Measurements from ENCODE around the gene TPRG1.
A peak's percentile ranks its signal among the peaks of the same experiment; 100 is the strongest.

DNA sequence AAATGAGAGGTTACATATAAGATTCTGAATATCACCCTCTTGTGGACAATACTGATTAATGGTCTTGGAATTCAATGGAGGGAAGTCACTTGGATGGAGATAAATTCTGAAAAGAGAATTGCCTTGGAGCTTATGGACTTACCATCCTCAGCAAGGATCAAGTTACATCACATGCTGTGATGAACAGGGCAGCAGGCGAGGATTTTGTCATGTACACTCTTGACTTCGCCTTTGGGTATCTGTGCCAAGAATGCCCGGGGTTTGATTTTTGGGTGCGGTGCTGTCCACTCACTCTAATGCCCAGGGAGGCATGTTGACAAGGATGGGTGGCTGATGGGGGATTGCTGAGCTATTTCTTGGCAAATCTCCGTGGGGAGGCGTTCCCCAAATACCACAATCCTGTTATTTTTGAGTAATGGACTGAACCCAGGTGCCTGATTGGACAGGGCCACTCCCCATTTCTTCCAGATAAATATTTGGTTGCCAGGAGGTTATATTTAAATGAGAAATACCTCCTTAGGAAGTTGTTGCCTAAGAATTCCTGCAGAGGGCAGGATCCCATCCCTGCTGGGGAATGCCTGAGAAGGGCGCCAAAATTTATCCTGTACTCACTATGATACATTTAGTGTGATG, 96.3 kb downstream of the TPRG1 start:
- TF ChIP-seq POLR2AphosphoS5 (IDR thresholded peaks at IDR 0.05; ENCODE audit: low read depth, low read length), result no peak
- TF ChIP-seq, protein P1, sequence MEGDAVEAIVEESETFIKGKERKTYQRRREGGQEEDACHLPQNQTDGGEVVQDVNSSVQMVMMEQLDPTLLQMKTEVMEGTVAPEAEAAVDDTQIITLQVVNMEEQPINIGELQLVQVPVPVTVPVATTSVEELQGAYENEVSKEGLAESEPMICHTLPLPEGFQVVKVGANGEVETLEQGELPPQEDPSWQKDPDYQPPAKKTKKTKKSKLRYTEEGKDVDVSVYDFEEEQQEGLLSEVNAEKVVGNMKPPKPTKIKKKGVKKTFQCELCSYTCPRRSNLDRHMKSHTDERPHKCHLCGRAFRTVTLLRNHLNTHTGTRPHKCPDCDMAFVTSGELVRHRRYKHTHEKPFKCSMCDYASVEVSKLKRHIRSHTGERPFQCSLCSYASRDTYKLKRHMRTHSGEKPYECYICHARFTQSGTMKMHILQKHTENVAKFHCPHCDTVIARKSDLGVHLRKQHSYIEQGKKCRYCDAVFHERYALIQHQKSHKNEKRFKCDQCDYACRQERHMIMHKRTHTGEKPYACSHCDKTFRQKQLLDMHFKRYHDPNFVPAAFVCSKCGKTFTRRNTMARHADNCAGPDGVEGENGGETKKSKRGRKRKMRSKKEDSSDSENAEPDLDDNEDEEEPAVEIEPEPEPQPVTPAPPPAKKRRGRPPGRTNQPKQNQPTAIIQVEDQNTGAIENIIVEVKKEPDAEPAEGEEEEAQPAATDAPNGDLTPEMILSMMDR (IDR thresholded peaks at IDR 0.05; ENCODE audit: control extremely low read depth in 1 of 3, insufficient read depth in 1 of 3, low read depth in 1 of 3, low read length in 3 of 3), result peak; percentile 25 to 58 (median 56)
- TF ChIP-seq, protein P2, sequence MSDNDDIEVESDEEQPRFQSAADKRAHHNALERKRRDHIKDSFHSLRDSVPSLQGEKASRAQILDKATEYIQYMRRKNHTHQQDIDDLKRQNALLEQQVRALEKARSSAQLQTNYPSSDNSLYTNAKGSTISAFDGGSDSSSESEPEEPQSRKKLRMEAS (IDR thresholded peaks at IDR 0.05), result no peak
- TF ChIP-seq JUN (IDR thresholded peaks at IDR 0.05; ENCODE audit: low read depth, low read length), result no peak
- no peak for TF ChIP-seq RFX5 (IDR thresholded peaks at IDR 0.05; ENCODE audit: borderline replicate concordance, low read depth, low read length)
- TF ChIP-seq RXRA (IDR thresholded peaks at IDR 0.05; ENCODE audit: insufficient read depth, low read depth, low read length), result no peak
- TF ChIP-seq, protein P3, sequence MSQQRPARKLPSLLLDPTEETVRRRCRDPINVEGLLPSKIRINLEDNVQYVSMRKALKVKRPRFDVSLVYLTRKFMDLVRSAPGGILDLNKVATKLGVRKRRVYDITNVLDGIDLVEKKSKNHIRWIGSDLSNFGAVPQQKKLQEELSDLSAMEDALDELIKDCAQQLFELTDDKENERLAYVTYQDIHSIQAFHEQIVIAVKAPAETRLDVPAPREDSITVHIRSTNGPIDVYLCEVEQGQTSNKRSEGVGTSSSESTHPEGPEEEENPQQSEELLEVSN (IDR thresholded peaks at IDR 0.05), result no peak
- no peak for TF ChIP-seq HDAC6 (IDR thresholded peaks at IDR 0.05; ENCODE audit: low read depth, low read length)
- TF ChIP-seq NANOG (IDR thresholded peaks at IDR 0.05; ENCODE audit: insufficient read depth, low read depth, low read length, poor library complexity, severe bottlenecking), result no peak
- no peak for TF ChIP-seq EZH2 (IDR thresholded peaks at IDR 0.05; ENCODE audit: low read depth, low read length, severe bottlenecking)
- TF ChIP-seq YY1 (IDR thresholded peaks at IDR 0.05; ENCODE audit: low read depth, low read length), result no peak
- peak; percentile 79; the same call in 1 of the 2 replicates for TF ChIP-seq TEAD4 (IDR thresholded peaks at IDR 0.05; ENCODE audit: low read depth, low read length)

Measured in H1 (cell line).